GM21717 (cell line): ENCODE measurements around the gene RBM19.

Source experiments
- ATAC-seq: cut with Tn5 transposase; IDR thresholded peaks from one replicate; pipeline ENCODE4 v1.9.1; 2021; ENCODE audit warnings: mild to moderate bottlenecking, moderate library complexity; ENCODE audit not compliant: unreplicated experiment

Gene RBM19

DNA sequence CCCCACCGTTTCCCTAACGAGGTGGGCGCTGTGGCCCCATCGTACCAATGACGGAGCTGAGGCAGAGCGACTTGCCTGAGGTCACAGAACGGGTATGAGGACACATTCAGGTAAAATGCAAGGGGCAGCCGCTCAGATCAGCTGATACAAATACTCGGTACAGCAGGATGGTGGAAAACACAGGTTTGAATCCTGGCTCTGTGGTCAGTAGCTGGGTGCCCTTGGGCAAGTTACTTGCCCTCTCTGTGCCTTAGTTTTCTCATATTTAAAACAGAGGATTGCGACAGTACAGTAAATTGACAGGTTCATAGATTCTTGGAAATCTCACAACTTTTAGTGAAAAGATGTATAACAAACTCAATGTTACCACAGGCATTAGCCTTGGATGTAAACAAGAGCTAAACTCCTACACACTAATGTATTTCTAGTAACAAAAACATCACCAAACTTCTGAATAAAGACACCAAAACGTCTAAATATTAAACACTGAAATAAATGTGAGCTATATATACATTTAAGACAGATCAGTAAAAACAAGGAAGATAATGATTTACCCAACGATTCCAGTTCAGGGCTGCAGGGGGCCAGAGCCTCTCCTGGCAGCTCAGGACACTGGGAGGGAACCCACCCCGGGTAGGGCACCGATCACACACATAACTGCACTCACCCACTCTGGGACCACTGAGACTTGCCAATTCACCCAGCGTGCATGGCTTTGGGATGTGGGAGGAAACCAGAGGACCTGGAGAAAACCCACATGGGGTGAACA is 128.4 kb downstream of the RBM19 start:
- no peak for ATAC-seq

DNA sequence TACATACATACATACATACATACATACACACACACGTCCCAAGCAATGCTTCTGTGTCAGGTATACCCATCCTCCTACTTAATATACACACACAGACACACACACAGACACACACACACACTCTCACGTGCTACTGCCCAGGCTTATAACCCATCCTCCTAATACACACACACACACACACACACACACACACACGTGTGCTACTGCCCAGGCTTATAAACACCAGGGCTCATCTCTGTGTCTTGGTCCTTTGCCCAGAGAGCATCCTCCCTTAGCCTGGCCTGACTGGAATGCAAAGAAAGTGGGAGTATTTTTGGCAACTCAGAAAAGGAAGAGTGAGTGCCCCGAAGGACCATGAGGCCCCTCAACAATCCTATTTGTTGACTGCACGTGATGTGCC is 129.0 kb downstream of the RBM19 start:
- ATAC-seq: no peak

GRCh38 chr12:113835896-113836295 is 130.2 kb downstream of the RBM19 start:
- ATAC-seq: no peak

- ATAC-seq: no peak
Observed at GRCh38 chr12:113835433-113835832, 130.7 kb downstream of the RBM19 start.

DNA sequence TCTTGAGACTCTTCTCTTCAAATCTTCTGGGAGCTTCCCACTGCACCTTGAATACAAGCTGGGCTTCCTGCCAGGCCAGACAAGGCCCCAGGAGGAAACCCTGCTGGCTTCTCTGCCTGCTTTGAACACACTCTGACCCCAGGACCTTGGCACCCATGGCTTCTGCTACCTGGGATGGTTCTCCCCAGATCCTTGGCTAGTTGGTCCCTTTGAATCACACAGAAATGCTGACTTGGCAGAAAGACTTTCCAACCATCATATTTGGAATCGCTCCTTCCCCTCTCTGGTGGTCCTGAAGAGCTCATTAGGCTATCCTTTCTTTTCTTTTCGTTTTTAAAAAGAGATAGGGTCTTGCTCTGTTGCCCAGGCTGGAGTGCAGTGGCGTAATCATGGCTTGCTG is 132.7 kb downstream of the RBM19 start:
- ATAC-seq: no peak

- no peak for ATAC-seq
Observed at GRCh38 chr12:113831476-113831875, 134.6 kb downstream of the RBM19 start.

DNA sequence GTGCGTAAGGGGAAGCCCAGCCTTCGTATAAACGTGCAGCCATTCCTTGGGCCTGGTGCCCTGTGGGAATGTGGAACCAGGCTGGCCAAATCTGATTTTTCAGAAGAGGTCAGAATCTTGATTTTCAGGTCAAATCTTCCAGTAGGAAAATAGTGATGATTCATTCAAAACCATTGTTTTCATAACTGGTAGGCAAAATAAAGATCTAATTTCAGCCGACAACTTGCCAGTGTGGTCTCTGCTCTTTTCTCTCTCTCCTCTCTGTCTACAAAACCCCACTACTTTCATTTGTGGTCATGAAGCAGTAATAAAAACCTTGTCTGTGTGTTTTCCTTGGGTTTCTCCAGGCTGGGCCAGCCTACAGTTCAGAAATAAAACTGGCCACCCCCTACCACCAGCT is 135.1 kb downstream of the RBM19 start:
- no peak for ATAC-seq

GRCh38 chr12:113829212-113829611 is 136.9 kb downstream of the RBM19 start:
- no peak for ATAC-seq

DNA sequence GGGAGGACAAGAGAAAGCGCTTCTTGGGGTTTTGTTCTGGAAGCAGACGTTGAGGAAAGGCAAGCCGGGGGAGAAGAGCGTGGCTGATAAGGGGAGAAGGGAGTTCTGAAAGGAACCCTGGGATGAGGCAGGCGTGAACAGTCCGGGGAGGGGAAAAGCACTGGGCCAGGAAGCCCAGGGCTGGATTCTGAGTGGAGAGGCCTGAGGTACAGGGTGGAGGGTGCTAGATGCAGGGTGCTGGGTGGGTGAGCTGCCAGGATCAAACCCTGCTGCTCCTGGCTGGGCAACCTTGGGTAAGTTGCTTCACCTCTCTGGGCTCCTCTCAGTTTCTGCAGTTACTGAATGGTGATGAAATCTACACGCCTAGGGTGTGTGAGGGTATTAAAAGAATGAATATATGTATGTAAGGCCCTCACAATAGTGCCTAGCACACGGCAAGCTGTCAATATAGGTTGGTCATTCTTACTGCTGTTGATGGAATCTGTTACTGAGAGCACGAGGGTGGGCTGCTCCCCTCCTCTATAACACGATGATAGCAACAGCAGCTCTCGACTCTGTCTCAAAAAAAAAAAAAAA is 138.5 kb downstream of the RBM19 start:
- no peak for ATAC-seq

GRCh38 chr12:113826805-113827538 is 139.2 kb downstream of the RBM19 start:
- ATAC-seq: no peak

DNA sequence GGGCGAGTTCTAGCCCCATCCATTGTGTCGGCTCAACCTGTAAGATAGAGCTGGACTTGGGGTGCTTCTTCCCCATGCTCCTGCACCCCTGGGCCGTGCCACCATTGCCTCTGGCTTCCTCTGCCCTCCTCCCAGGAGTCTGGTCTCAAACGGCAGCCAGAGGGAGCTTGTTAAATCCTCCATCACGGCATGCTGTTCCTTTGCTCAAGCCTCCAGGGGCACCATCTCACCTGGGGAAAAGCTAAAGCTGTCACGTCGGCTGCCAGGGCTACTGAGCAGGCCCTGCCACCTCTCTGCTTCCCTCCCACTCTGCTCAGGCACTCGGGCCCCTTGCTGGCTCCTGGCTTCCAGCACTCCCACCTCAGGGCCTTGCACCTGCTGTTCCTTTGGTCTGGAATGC is 140.4 kb downstream of the RBM19 start:
- ATAC-seq: no peak

- ATAC-seq: no peak
Observed at GRCh38 chr12:113823816-113824215, 142.3 kb downstream of the RBM19 start.

DNA sequence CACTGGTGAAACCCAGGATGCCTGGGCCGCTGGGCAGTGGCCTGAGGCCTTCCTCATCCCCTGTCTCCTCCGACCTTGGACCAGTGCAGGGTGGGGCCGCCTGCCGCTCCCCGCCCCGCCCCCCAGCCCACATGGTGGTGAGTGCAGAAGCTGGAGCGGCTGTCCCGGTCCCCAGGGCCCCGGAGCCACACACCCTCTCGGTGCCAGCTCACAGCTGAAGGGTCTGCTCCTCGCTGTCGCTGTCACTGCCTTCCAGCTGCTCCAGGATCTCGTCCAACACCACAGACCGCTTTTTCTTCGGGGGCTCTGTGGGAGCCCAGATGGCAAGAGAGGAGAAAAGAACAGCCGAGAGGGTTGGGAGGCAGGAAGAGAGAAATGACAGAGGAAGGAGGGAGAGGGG is 143.1 kb downstream of the RBM19 start:
- ATAC-seq: no peak

GRCh38 chr12:113820842-113821241 is 145.3 kb downstream of the RBM19 start:
- no peak for ATAC-seq

- no peak for ATAC-seq
Observed at GRCh38 chr12:113820309-113820708, 145.8 kb downstream of the RBM19 start.

- ATAC-seq: no peak
Observed at GRCh38 chr12:113819495-113819894, 146.6 kb downstream of the RBM19 start.

- ATAC-seq: no peak
Observed at GRCh38 chr12:113818833-113819232, 147.3 kb downstream of the RBM19 start.

DNA sequence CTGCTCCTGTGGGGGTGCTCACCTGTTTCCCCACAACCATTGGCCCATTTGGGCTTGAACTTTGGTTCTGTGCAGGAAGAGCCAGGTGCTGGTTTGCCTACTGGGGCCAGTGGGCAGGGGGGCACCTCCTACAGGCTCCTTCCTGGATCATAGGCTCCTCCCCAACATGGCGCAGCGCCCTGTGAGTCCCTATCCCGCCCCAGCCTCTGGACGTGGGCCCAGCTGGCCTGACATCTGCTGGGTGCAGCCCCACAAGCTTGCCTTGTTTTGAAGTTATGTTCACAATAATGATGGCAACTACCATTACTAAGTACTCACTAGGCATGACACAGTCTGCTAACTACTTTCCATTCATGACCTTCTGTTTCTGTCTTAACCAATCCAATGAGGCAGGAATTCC is 147.8 kb downstream of the RBM19 start:
- ATAC-seq: no peak

- no peak for ATAC-seq
Observed at GRCh38 chr12:113816866-113817265, 149.3 kb downstream of the RBM19 start.

GRCh38 chr12:113815031-113815430 is 151.1 kb downstream of the RBM19 start:
- no peak for ATAC-seq

DNA sequence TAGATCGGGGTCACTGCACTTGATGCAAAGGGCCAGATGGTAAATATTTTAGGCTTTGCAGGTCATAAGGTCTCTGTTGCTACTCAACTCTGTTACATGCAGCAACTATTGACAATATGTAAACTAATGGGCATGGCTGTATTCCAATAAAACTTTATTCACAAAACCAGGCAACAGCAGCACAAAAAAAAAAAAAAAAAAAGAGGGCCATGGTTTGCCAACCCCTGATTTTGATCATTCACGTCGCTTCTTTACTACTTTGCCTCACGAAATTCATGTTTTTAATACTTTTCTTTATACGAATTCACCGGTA is 152.9 kb downstream of the RBM19 start:
- no peak for ATAC-seq
